ENCODE measurements around the gene CADPS. TPM values are rescaled to one million over a fixed set of nuclear protein-coding genes. Genes with fewer than 3 reads are reported as not detected.

Gene CADPS
- polyA plus RNA-seq, 1 donor from 2014 or later: 118 TPM

DNA sequence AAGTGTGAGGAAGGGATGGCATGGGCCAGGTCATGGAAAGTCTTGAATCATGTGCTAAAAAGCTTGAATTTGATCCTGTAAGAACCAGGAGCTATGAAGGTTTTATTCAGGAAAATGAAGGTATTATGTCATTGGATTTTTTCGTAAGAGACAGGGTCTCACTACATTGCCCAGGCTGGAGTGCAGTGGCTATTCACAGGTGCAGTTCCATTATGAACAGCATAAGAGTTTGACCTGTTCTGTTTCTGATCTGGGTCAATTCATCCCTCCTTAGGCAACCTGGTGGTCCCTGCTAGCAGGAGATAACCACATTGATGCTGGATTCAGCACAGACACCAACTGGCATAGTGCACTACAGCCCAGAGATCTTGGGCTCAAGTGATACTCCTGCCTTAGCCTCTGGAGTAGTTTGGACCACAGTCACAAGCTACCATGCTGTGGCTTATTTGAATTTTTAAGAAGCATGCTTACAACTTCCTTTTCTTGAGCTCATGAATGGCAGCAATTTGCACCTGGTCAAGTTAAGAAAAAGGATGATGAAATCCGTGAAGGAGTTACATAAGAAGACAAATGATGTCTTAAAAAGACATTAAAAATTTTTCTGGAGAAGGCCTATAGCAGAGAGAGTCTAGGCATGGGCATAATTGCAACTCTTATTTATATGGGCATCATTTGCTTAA is 79.1 kb downstream of the CADPS start:
- no peak overlapping the region for H3K27ac ChIP-seq (ENCODE audit: low read length)
- TF ChIP-seq EZH2 (IDR thresholded peaks at IDR 0.05; ENCODE audit: borderline replicate concordance, insufficient read depth, low read length, poor library complexity, severe bottlenecking) (no peak), RAD21 (conservative IDR thresholded peaks at IDR 0.05) (no peak), TAF1 (IDR thresholded peaks at IDR 0.05; ENCODE audit: low read depth) (no peak)
- no peaks in the 10 kb centered on the region for H3K79me2 ChIP-seq (replicated peaks; ENCODE audit: insufficient read depth, low read length)

DNA sequence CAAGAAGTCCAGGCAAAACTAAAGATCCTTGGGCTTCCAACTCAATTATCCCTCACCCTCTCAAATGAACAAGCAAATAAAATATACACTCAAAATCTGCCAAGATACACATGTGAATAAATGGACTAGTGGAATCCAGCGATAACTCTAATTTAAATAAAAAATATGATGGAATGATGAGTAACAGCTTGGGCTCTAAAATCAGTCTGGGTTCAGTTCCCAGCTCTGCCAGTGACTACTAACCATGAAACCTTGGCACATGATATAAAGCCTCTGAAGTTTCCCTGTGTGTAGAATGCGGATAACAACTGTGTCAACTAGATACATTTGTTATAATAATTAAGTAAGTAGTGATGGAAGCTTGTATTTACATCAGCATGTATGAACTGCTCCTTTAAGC is 81.3 kb downstream of the CADPS start:
- Histone ChIP-seq H2AFZ (ENCODE audit: low read depth, low read length) (no peak overlapping the region), H3K9me2 (ENCODE audit: insufficient read depth, low read length) (no peaks in the 10 kb centered on the region), H3K79me2 (replicated peaks; ENCODE audit: insufficient read depth, low read length) (no peaks in the 10 kb centered on the region), H3K4me3 (ENCODE audit: low read length) (no peak overlapping the region), H3K27ac (ENCODE audit: low read length) (no peak overlapping the region), H4K20me1 (ENCODE audit: insufficient read depth) (no peaks in the 10 kb centered on the region), H3K36me3 (ENCODE audit: insufficient read depth, low read length) (no peaks in the 10 kb centered on the region), H3K9ac (ENCODE audit: low read length) (no peak overlapping the region), H3K9me3 (ENCODE audit: low read length) (no peaks in the 10 kb centered on the region), H3K27me3 (ENCODE audit: insufficient read depth, low read depth, low read length) (no peaks in the 10 kb centered on the region), H3K4me2 (ENCODE audit: low read length) (no peak overlapping the region), H3F3A (ENCODE audit: insufficient read depth, low read length, poor library complexity, severe bottlenecking) (peaks cover 6% of the 10 kb centered on the region)
- TF ChIP-seq TAF1 (IDR thresholded peaks at IDR 0.05; ENCODE audit: low read depth): no peak
- no peak for TF ChIP-seq POLR2AphosphoS5 (IDR thresholded peaks at IDR 0.05)

More for the DNA sequence above, 79.1 kb downstream of the CADPS start:
- Histone ChIP-seq H2AFZ (ENCODE audit: low read depth, low read length) (no peak overlapping the region), H3K9ac (ENCODE audit: low read length) (no peak overlapping the region), H4K20me1 (ENCODE audit: insufficient read depth) (no peaks in the 10 kb centered on the region), H3F3A (ENCODE audit: insufficient read depth, low read length, poor library complexity, severe bottlenecking) (peaks cover 6% of the 10 kb centered on the region), H3K4me3 (ENCODE audit: low read length) (no peak overlapping the region), H3K36me3 (ENCODE audit: insufficient read depth, low read length) (no peaks in the 10 kb centered on the region), H3K27me3 (ENCODE audit: insufficient read depth, low read depth, low read length) (no peaks in the 10 kb centered on the region), H3K4me2 (ENCODE audit: low read length) (no peak overlapping the region), H3K9me3 (ENCODE audit: low read length) (no peaks in the 10 kb centered on the region), H3K9me2 (ENCODE audit: insufficient read depth, low read length) (no peaks in the 10 kb centered on the region)

DNA sequence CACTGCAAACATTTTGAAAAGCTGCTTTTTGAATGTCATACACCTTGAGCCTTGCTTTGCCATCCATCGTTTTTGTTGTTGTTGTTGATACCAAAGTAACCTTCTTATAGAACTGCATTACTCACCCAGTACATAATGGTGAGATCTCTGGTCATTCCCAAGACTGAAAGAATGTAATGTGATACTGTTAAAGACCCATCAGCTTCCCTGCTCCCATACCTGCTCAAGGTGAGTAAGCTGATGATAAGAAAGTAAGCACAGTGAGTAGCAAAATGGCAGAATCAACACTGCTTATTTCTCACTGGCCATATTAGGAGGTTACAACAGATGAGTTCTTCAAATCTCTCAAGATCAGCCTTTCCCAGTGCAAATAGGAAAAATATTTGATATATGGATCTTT is 89.8 kb downstream of the CADPS start:
- TF ChIP-seq EP300 (conservative IDR thresholded peaks at IDR 0.05; ENCODE audit: poor library complexity, severe bottlenecking) (no peak), EZH2 (IDR thresholded peaks at IDR 0.05; ENCODE audit: borderline replicate concordance, insufficient read depth, low read length, poor library complexity, severe bottlenecking) (no peak), POLR2AphosphoS5 (IDR thresholded peaks at IDR 0.05) (no peak), MXI1 (conservative IDR thresholded peaks at IDR 0.05; ENCODE audit: poor library complexity, severe bottlenecking) (no peak), TAF1 (IDR thresholded peaks at IDR 0.05; ENCODE audit: low read depth) (no peak), SMC3 (conservative IDR thresholded peaks at IDR 0.05; ENCODE audit: poor library complexity) (no peak), RAD21 (conservative IDR thresholded peaks at IDR 0.05) (no peak)
- TF ChIP-seq, protein P1, sequence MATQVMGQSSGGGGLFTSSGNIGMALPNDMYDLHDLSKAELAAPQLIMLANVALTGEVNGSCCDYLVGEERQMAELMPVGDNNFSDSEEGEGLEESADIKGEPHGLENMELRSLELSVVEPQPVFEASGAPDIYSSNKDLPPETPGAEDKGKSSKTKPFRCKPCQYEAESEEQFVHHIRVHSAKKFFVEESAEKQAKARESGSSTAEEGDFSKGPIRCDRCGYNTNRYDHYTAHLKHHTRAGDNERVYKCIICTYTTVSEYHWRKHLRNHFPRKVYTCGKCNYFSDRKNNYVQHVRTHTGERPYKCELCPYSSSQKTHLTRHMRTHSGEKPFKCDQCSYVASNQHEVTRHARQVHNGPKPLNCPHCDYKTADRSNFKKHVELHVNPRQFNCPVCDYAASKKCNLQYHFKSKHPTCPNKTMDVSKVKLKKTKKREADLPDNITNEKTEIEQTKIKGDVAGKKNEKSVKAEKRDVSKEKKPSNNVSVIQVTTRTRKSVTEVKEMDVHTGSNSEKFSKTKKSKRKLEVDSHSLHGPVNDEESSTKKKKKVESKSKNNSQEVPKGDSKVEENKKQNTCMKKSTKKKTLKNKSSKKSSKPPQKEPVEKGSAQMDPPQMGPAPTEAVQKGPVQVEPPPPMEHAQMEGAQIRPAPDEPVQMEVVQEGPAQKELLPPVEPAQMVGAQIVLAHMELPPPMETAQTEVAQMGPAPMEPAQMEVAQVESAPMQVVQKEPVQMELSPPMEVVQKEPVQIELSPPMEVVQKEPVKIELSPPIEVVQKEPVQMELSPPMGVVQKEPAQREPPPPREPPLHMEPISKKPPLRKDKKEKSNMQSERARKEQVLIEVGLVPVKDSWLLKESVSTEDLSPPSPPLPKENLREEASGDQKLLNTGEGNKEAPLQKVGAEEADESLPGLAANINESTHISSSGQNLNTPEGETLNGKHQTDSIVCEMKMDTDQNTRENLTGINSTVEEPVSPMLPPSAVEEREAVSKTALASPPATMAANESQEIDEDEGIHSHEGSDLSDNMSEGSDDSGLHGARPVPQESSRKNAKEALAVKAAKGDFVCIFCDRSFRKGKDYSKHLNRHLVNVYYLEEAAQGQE (IDR thresholded peaks at IDR 0.05; ENCODE audit: borderline replicate concordance): no peak
- TF ChIP-seq, protein P2, sequence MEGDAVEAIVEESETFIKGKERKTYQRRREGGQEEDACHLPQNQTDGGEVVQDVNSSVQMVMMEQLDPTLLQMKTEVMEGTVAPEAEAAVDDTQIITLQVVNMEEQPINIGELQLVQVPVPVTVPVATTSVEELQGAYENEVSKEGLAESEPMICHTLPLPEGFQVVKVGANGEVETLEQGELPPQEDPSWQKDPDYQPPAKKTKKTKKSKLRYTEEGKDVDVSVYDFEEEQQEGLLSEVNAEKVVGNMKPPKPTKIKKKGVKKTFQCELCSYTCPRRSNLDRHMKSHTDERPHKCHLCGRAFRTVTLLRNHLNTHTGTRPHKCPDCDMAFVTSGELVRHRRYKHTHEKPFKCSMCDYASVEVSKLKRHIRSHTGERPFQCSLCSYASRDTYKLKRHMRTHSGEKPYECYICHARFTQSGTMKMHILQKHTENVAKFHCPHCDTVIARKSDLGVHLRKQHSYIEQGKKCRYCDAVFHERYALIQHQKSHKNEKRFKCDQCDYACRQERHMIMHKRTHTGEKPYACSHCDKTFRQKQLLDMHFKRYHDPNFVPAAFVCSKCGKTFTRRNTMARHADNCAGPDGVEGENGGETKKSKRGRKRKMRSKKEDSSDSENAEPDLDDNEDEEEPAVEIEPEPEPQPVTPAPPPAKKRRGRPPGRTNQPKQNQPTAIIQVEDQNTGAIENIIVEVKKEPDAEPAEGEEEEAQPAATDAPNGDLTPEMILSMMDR (IDR thresholded peaks at IDR 0.05; ENCODE audit: poor library complexity, severe bottlenecking): no peak

More for the DNA sequence above, 89.8 kb downstream of the CADPS start:
- no peak overlapping the region for H3K9ac ChIP-seq (ENCODE audit: low read length)
- H3K27me3 ChIP-seq (ENCODE audit: insufficient read depth, low read depth, low read length): no peaks in the 10 kb centered on the region
- no peaks in the 10 kb centered on the region for H3K79me2 ChIP-seq (replicated peaks; ENCODE audit: insufficient read depth, low read length)
- no peaks in the 10 kb centered on the region for H3F3A ChIP-seq (ENCODE audit: insufficient read depth, low read length, poor library complexity, severe bottlenecking)
- H4K20me1 ChIP-seq (ENCODE audit: insufficient read depth): no peaks in the 10 kb centered on the region
- no peaks in the 10 kb centered on the region for H3K36me3 ChIP-seq (ENCODE audit: insufficient read depth, low read length)
- no peaks in the 10 kb centered on the region for H3K9me2 ChIP-seq (ENCODE audit: insufficient read depth, low read length)
- H3K4me3 ChIP-seq (ENCODE audit: low read length): no peak overlapping the region
- no peak overlapping the region for H3K27ac ChIP-seq (ENCODE audit: low read length)
- H3K9me3 ChIP-seq (ENCODE audit: low read length): no peaks in the 10 kb centered on the region
- H3K4me2 ChIP-seq (ENCODE audit: low read length): no peak overlapping the region
- H2AFZ ChIP-seq (ENCODE audit: low read depth, low read length): no peak overlapping the region

Data from neural cell (in vitro differentiated cells).